Activated naive CD4-positive, alpha-beta T cell treated with anti-CD3 and anti-CD28 coated beads for 36 hours (primary cell): Measurements from ENCODE around the gene CUX1. TPM values are rescaled to one million over a fixed set of nuclear protein-coding genes. Genes with fewer than 3 reads are reported as not detected.

Experiments used
- CTCF ChIA-PET: fragments of 350-600 bp; sonication (Branson Sonifier 250); formaldehyde crosslinking; loops from one replicate; lab custom pipeline; 2021; ENCODE audit warnings: antibody characterized with exemption; lab: Charles Lee
- DNase-seq: peaks from one replicate; pipeline ENCODE4 v3.0.0-alpha.2; 2020
- H3K27ac Mint-ChIP-seq: one replicate; pipeline ENCODE4 v1.8.0; 2021; ENCODE audit warnings: mild to moderate bottlenecking, mixed read lengths
- H3K27me3 Mint-ChIP-seq: one replicate; pipeline ENCODE4 v1.8.0; 2021; ENCODE audit warnings: low read depth, mixed read lengths
- H3K36me3 Mint-ChIP-seq: one replicate; pipeline ENCODE4 v1.8.0; 2021; ENCODE audit warnings: low read depth, mixed read lengths
- H3K4me1 Mint-ChIP-seq: one replicate; pipeline ENCODE4 v1.8.0; 2021; ENCODE audit warnings: low read depth, mixed read lengths
- H3K4me3 Mint-ChIP-seq: one replicate; pipeline ENCODE4 v1.8.0; 2021; ENCODE audit warnings: mild to moderate bottlenecking, moderate library complexity, mixed read lengths
- H3K9me3 Mint-ChIP-seq: one replicate; pipeline ENCODE4 v1.8.0; 2021; ENCODE audit warnings: mixed read lengths
- intact Hi-C: fragments of 100-400 bp; cut with micrococcal nuclease; formaldehyde crosslinking; loops from one replicate; pipeline ENCODE4 v1.15.1; 2023
- total RNA-seq, 2 experiments: library from RNA; stranded (reverse); gene quantifications; one replicate each; pipeline ENCODE4 v1.2.3, GENCODE V29; 2021

The CUX1 gene
- total RNA-seq, 2 experiments from 2014 or later: 22.2 to 25.5 TPM

GRCh38 chr7:102254521-102254920 is 437.1 kb downstream of the CUX1 start:
- Mint-ChIP-seq H3K4me1 (no peaks in the 10 kb centered on the region), H3K27ac (no peak overlapping the region), H3K27me3 (no peaks in the 10 kb centered on the region), H3K9me3 (no peaks in the 10 kb centered on the region), H3K4me3 (no peak overlapping the region), H3K36me3 (peaks cover 6% of the 10 kb centered on the region)
- no peak for DNase-seq
- intact Hi-C loops: no loop called here
- CTCF ChIA-PET: no interaction called here

- CTCF ChIA-PET: no interaction called here
- H3K4me3 Mint-ChIP-seq: no peak overlapping the region
- DNase-seq: no peak
- H3K4me1 Mint-ChIP-seq: no peaks in the 10 kb centered on the region
- H3K36me3 Mint-ChIP-seq: peaks cover under 1% of the 10 kb centered on the region
- intact Hi-C loops: no loop called here
- H3K27ac Mint-ChIP-seq: no peak overlapping the region
- no peaks in the 10 kb centered on the region for H3K9me3 Mint-ChIP-seq
- no peaks in the 10 kb centered on the region for H3K27me3 Mint-ChIP-seq
Observed at GRCh38 chr7:102255501-102255900, 438.1 kb downstream of the CUX1 start.

GRCh38 chr7:102255916-102256315 is 438.5 kb downstream of the CUX1 start:
- DNase-seq: no peak
- no peak overlapping the region for H3K4me3 Mint-ChIP-seq
- no peaks in the 10 kb centered on the region for H3K9me3 Mint-ChIP-seq
- H3K36me3 Mint-ChIP-seq: no peaks in the 10 kb centered on the region
- no peak overlapping the region for H3K27ac Mint-ChIP-seq
- no peaks in the 10 kb centered on the region for H3K4me1 Mint-ChIP-seq
- CTCF ChIA-PET: no interaction called here
- H3K27me3 Mint-ChIP-seq: no peaks in the 10 kb centered on the region
- intact Hi-C loops: no loop called here

- no peaks in the 10 kb centered on the region for H3K4me1 Mint-ChIP-seq
- intact Hi-C loops: no loop called here
- no peak overlapping the region for H3K27ac Mint-ChIP-seq
- CTCF ChIA-PET: no interaction called here
- no peaks in the 10 kb centered on the region for H3K27me3 Mint-ChIP-seq
- no peak for DNase-seq
- H3K9me3 Mint-ChIP-seq: no peaks in the 10 kb centered on the region
- H3K4me3 Mint-ChIP-seq: no peak overlapping the region
- no peaks in the 10 kb centered on the region for H3K36me3 Mint-ChIP-seq
Observed at GRCh38 chr7:102258073-102258748, 440.8 kb downstream of the CUX1 start.

GRCh38 chr7:102258749-102259107 is 441.3 kb downstream of the CUX1 start:
- intact Hi-C loops: no loop called here

GRCh38 chr7:102260856-102261255 is 443.4 kb downstream of the CUX1 start:
- CTCF ChIA-PET: interaction anchor here (0.7 to 0.9 kb wide), 2 partner anchors 12 to 674 kb away, joined by 3 read pairs; no protein-coding TSS in a partner anchor
- intact Hi-C loops: no loop called here
- no peak for DNase-seq
- H3K27me3 Mint-ChIP-seq: no peaks in the 10 kb centered on the region
- no peaks in the 10 kb centered on the region for H3K9me3 Mint-ChIP-seq
- no peaks in the 10 kb centered on the region for H3K4me1 Mint-ChIP-seq
- no peak overlapping the region for H3K27ac Mint-ChIP-seq
- H3K36me3 Mint-ChIP-seq: no peaks in the 10 kb centered on the region
- no peak overlapping the region for H3K4me3 Mint-ChIP-seq

More at GRCh38 chr7:102258749-102259107, 441.3 kb downstream of the CUX1 start:
- Mint-ChIP-seq H3K9me3 (no peaks in the 10 kb centered on the region), H3K27me3 (no peaks in the 10 kb centered on the region), H3K4me1 (no peaks in the 10 kb centered on the region), H3K4me3 (no peak overlapping the region), H3K27ac (no peak overlapping the region), H3K36me3 (no peaks in the 10 kb centered on the region)
- no peak for DNase-seq
- CTCF ChIA-PET: no interaction called here

GRCh38 chr7:102261451-102261850 is 444.0 kb downstream of the CUX1 start:
- CTCF ChIA-PET: interaction anchor here (0.7 kb wide), 1 partner anchor 674 kb away, joined by 3 read pairs; no protein-coding TSS in a partner anchor
- no peaks in the 10 kb centered on the region for H3K36me3 Mint-ChIP-seq
- no peak overlapping the region for H3K4me3 Mint-ChIP-seq
- H3K27ac Mint-ChIP-seq: no peak overlapping the region
- H3K9me3 Mint-ChIP-seq: no peaks in the 10 kb centered on the region
- no peaks in the 10 kb centered on the region for H3K4me1 Mint-ChIP-seq
- no peaks in the 10 kb centered on the region for H3K27me3 Mint-ChIP-seq
- no peak for DNase-seq
- intact Hi-C loops: no loop called here

- Mint-ChIP-seq H3K27me3 (no peaks in the 10 kb centered on the region), H3K4me3 (no peak overlapping the region), H3K9me3 (no peaks in the 10 kb centered on the region), H3K36me3 (no peaks in the 10 kb centered on the region), H3K27ac (no peak overlapping the region), H3K4me1 (no peaks in the 10 kb centered on the region)
- no peak for DNase-seq
- intact Hi-C loops: no loop called here
- CTCF ChIA-PET: interaction anchor here (0.6 to 1.2 kb wide), 2 partner anchors 16 to 720 kb away, joined by 4 read pairs; no protein-coding TSS in a partner anchor
Observed at GRCh38 chr7:102262546-102262945, 445.1 kb downstream of the CUX1 start.

GRCh38 chr7:102264367-102264891 is 447.0 kb downstream of the CUX1 start:
- Mint-ChIP-seq H3K27ac (no peak overlapping the region), H3K27me3 (no peaks in the 10 kb centered on the region), H3K9me3 (no peaks in the 10 kb centered on the region), H3K36me3 (no peaks in the 10 kb centered on the region), H3K4me3 (no peak overlapping the region), H3K4me1 (no peaks in the 10 kb centered on the region)
- CTCF ChIA-PET: no interaction called here
- intact Hi-C loops: no loop called here
- DNase-seq: no peak

GRCh38 chr7:102266541-102266940 is 449.1 kb downstream of the CUX1 start:
- DNase-seq: no peak
- Mint-ChIP-seq H3K36me3 (no peaks in the 10 kb centered on the region), H3K27me3 (no peaks in the 10 kb centered on the region), H3K9me3 (no peaks in the 10 kb centered on the region), H3K27ac (no peak overlapping the region), H3K4me1 (no peaks in the 10 kb centered on the region), H3K4me3 (no peak overlapping the region)
- CTCF ChIA-PET: no interaction called here
- intact Hi-C loops: no loop called here

GRCh38 chr7:102268635-102269034 is 451.2 kb downstream of the CUX1 start:
- Mint-ChIP-seq H3K27me3 (no peaks in the 10 kb centered on the region), H3K36me3 (no peaks in the 10 kb centered on the region), H3K9me3 (no peaks in the 10 kb centered on the region), H3K27ac (no peak overlapping the region), H3K4me3 (no peak overlapping the region), H3K4me1 (peaks cover 3% of the 10 kb centered on the region)
- CTCF ChIA-PET: no interaction called here
- intact Hi-C loops: no loop called here
- DNase-seq: no peak

GRCh38 chr7:102270178-102270887 is 452.9 kb downstream of the CUX1 start:
- intact Hi-C loops: no loop called here
- CTCF ChIA-PET: interaction anchor here (0.6 to 2.0 kb wide), 8 partner anchors 34 to 730 kb away, joined by 3 to 8 read pairs (median 3); no protein-coding TSS in a partner anchor

More at GRCh38 chr7:102270178-102270887, 452.9 kb downstream of the CUX1 start:
- Mint-ChIP-seq H3K4me1 (peaks cover 3% of the 10 kb centered on the region), H3K27ac (no peak overlapping the region), H3K36me3 (no peaks in the 10 kb centered on the region), H3K4me3 (no peak overlapping the region), H3K27me3 (no peaks in the 10 kb centered on the region), H3K9me3 (no peaks in the 10 kb centered on the region)
- no peak for DNase-seq
